Vagina (tissue), 2 donors: ENCODE data around the gene CNNM2.

Source experiments
- POLR2A ChIP-seq, 2 donors: fragments of 450-650 bp; IDR thresholded peaks; one replicate each; pipeline ENCODE4 v1.6.1; 2017; ENCODE audit warnings: antibody characterized with exemption in 2 of 2, mild to moderate bottlenecking in 2 of 2, moderate library complexity in 2 of 2
- POLR2AphosphoS5 ChIP-seq, 2 donors: sonication (generic); formaldehyde crosslinking; IDR thresholded peaks; one replicate each; pipeline ENCODE4 v1.9.0; 2017; ENCODE audit warnings: antibody characterized with exemption in 2 of 2, mild to moderate bottlenecking in 2 of 2, low read depth in 1 of 2; ENCODE audit not compliant: insufficient read depth in 1 of 2
- TF ChIP-seq, protein P1 (sequence below), 3 experiments: fragments of 450-650 bp in 2 of 3; fragments of 200-600 bp in 1 of 3; sonication (generic) in 1 of 3; IDR thresholded peaks; one replicate each; pipeline ENCODE4 v1.5.1; 2017 to 2019; ENCODE audit warnings: antibody characterized with exemption in 3 of 3, mild to moderate bottlenecking in 2 of 3, moderate library complexity in 2 of 3

- no peak for TF ChIP-seq POLR2A (IDR thresholded peaks at IDR 0.05)
- TF ChIP-seq, protein P1, sequence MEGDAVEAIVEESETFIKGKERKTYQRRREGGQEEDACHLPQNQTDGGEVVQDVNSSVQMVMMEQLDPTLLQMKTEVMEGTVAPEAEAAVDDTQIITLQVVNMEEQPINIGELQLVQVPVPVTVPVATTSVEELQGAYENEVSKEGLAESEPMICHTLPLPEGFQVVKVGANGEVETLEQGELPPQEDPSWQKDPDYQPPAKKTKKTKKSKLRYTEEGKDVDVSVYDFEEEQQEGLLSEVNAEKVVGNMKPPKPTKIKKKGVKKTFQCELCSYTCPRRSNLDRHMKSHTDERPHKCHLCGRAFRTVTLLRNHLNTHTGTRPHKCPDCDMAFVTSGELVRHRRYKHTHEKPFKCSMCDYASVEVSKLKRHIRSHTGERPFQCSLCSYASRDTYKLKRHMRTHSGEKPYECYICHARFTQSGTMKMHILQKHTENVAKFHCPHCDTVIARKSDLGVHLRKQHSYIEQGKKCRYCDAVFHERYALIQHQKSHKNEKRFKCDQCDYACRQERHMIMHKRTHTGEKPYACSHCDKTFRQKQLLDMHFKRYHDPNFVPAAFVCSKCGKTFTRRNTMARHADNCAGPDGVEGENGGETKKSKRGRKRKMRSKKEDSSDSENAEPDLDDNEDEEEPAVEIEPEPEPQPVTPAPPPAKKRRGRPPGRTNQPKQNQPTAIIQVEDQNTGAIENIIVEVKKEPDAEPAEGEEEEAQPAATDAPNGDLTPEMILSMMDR (IDR thresholded peaks at IDR 0.05), result no peak
- TF ChIP-seq POLR2AphosphoS5 (IDR thresholded peaks at IDR 0.05; ENCODE audit: insufficient read depth in 1 of 2, low read depth in 1 of 2), result no peak
Observed at GRCh38 chr10:102941401-102941800, 23.3 kb downstream of the CNNM2 start.
